SH-SY5Y (cell line): ENCODE results near the gene RDH5.

Source experiments
- GATA2 ChIP-seq: IDR thresholded peaks from 2 replicates; pipeline ENCODE4 v1.6.1; 2011; ENCODE audit warnings: mild to moderate bottlenecking, low read depth, low read length
- GATA3 ChIP-seq: IDR thresholded peaks from 2 replicates; pipeline ENCODE4 v1.6.1; 2011; ENCODE audit warnings: low read depth, mild to moderate bottlenecking, low read length, moderate library complexity

RDH5 gene

GRCh38 chr12:55715169-55715764 is 4.9 kb upstream of the RDH5 start:
- no peak for TF ChIP-seq GATA3

DNA sequence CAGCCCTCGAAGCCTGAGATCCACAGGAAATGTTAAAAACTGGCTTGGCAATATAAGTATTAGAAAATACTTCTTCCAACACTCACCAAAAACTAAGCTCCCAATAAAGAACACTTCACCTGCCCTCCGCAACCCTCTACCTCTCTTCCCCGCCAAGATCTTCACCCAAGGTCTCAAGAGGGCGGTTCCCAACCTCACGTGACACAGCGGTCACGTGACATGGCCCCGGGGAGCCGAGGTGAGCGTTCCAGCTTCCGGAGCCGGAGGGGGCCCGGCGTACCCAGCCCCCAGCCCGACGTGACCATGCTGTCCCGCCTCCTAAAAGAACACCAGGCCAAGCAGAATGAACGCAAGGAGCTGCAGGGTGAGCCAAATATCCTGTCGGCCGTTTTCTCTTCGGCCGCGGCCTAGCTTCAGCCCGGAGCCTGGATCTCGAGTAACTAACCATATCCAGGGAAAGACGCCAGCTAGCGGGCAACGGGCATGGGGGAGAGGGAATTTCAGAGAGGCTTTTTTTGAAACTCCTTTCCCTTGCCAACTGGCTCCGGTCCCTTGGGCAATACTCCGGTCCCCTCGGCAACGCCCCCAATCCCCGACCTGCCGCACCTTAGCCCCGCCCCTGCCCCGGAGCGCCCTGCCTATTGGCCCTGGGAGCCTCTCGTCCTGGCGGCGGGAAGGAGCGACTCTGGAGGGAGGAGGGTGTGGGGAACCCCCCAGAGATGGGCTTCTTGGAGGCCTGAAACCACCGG is 4.2 kb upstream of the RDH5 start, which contains the start of gene BLOC1S1:
TSS of gene BLOC1S1 (plus strand) at position 214 of the 749 bp plus-strand sequence. CDS start at position 220, 6 bp downstream.
- TF ChIP-seq GATA3, result no peak
- TF ChIP-seq GATA2, result no peak

- TF ChIP-seq GATA3, result no peak
- no peak for TF ChIP-seq GATA2
Measured at GRCh38 chr12:55716582-55716957, 3.6 kb upstream of the RDH5 start.

DNA sequence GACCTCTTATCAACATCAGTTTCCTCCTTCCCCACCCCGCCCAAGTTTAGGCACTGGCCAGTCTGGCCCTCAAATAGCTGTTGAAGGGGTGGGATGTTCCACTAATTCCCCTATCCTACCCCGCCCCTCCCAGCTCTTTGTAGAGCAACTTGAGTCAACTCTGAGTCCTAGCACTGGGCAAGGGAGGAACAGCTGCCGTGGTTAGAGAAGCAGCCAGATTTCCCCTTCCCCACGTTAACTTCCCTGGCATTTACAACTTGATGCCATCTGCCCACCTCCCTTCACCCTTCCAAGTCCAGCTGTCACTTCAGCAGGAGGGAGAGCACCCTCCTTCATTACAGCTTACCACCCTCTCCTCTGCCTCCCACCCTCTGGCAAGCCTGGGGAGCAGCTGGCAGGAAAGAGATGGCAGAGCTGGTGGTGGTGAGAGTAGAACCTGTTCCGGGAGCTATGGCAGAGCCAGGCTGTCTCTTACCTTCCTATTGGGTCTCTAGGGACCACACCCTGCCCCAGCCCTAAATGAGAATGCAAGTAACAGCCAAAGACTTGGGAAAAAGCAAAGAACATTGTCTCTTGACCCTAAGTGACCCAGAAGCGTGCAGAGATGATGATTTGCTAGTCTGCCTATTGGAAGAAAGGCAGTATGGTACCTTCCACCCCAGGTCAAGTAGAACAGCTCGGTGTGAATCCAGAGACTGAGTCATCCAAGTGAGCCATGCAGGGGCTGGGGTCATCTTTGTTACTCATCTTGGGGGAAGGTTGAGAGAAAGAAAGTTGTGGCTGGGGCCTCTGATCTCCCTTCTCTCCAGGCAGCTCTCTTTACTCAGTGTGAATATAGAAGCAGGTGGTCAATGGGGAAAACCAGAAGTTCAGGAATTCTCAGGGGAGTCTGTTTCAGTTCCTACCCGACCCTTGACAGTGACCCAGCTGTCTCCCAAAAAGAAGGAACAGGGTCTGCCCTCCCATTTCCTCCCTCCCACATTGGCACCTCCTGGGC is 2.9 kb upstream of the RDH5 start:
- no peak for TF ChIP-seq GATA3
- no peak for TF ChIP-seq GATA2

DNA sequence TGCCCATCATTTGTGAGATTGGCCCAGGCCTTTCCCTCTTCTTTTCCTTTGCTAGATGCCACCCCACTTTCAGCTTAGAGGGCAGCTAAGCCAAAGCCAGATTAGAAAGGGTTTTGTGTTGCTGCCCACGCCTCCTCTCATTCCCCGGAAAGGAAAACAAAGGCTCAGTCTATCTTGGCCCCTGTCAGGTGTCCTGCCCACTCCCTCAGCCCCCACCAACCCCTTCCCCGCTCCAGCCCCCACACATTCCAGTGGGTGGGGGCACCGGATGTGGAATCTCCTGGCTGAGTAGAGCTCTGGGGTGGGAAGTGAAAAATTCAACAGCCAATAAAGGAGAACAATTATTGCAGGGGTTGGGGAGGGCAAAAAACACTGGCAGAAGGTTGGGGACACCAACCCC is 2.2 kb upstream of the RDH5 start:
- no peak for TF ChIP-seq GATA3
- TF ChIP-seq GATA2, result no peak

DNA sequence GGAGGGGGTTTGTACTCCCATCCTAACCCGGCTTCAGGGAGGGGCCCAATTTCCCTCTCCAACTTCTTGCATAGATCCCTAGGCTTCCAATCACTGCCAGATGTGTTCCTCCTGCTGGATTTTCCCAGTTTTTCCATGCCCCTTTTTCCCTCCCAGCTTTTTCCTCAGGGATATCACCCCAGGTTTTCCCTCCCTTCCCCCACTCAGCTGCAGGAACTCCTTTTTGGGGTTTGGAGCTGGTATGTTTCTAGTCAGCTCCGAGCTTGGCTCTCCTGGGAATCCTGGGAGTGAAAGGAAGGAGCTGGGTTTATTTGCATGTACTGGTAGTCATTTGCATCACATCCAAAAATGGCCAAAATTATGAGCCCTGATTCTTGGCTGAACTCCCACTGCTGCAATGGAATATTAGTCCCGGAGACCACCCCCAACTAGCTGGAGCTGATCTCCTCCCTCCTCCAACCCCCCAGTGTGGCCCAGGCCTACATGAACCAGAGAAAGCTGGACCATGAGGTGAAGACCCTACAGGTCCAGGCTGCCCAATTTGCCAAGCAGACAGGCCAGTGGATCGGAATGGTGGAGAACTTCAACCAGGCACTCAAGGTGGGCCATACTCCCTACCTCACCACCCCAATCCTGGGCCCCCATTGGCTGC is 1.4 kb upstream of the RDH5 start:
- TF ChIP-seq GATA2, result no peak
- no peak for TF ChIP-seq GATA3

GRCh38 chr12:55719371-55719770 is 822 bp upstream of the RDH5 start:
- no peak for TF ChIP-seq GATA3

DNA sequence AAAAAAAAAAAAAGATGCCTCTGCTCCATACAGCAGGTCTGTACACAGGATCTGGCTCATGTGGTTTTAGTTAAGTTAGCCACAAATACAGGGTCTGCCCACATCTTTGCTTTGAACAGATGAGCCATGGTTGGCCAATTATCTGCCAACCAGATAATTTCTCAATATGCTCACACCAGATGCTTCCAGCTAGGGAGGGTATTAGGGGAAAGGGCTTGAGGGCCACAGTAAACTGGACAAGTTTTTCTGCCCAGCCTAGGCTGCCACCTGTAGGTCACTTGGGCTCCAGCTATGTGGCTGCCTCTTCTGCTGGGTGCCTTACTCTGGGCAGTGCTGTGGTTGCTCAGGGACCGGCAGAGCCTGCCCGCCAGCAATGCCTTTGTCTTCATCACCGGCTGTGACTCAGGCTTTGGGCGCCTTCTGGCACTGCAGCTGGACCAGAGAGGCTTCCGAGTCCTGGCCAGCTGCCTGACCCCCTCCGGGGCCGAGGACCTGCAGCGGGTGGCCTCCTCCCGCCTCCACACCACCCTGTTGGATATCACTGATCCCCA is 776 bp downstream of the RDH5 start:
- TF ChIP-seq GATA3, result no peak
- TF ChIP-seq GATA2, result no peak

- TF ChIP-seq GATA2, result no peak
- TF ChIP-seq GATA3, result no peak
Measured at GRCh38 chr12:55721601-55722213, 1.5 kb downstream of the RDH5 start.

- TF ChIP-seq GATA2 (no peak), GATA3 (no peak)
Measured at GRCh38 chr12:55722948-55723347, 2.8 kb downstream of the RDH5 start.

- TF ChIP-seq GATA3 (no peak), GATA2 (no peak)
Measured at GRCh38 chr12:55723516-55724225, 3.5 kb downstream of the RDH5 start.

DNA sequence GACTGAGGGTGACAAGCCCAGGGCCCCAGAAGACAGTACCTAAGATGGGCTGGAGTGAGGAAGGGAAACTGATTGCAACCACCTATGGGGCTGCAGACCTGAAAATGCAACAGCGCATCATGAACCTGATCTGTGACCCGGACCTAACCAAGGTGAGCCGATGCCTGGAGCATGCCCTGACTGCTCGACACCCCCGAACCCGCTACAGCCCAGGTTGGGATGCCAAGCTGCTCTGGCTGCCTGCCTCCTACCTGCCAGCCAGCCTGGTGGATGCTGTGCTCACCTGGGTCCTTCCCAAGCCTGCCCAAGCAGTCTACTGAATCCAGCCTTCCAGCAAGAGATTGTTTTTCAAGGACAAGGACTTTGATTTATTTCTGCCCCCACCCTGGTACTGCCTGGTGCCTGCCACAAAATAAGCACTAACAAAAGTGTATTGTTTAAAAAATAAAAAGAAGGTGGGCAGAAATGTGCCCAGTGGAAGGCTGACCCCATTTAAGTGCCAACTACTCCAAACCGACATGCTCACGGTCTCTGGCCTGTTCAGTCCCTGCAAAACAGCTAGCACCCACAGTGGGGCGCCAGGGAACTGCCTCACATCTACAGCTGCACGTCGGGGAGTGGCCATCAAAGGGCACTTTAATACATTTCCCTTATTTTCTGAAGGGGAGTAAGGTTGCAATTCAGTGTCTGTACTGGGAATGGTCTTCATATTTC is 4.2 kb downstream of the RDH5 start:
- TF ChIP-seq GATA2 (no peak), GATA3 (no peak)
